HCT116 (cell line): ENCODE measurements around the gene CACNA1S. TPM values are rescaled to one million over a fixed set of nuclear protein-coding genes. Genes with fewer than 3 reads are reported as not detected.

Source experiments
- ATAC-seq: fragments of 200-7000 bp; cut with Tn5 transposase; 2 replicates; pipeline ENCODE4 v1.9.1; 2020; ENCODE audit warnings: mild to moderate bottlenecking, moderate library complexity
- BruUV-seq: library from RNA; stranded (reverse); fragments of 400-500 nt; replicated peaks from 2 replicates; lab custom pipeline; 2021; lab: Mats Ljungman, UMichigan
- CTCF ChIA-PET: fragments of 300-600 bp; sonication (Branson Sonifier 250); formaldehyde crosslinking; loops from one replicate; lab custom pipeline; 2021; ENCODE audit warnings: antibody characterized with exemption; lab: Charles Lee
- POLR2A ChIA-PET: fragments of 300-600, 350-600 bp; sonication (Branson Sonifier 250); formaldehyde crosslinking; loops from one replicate; lab custom pipeline; 2021; ENCODE audit warnings: antibody characterized with exemption; lab: Charles Lee
- RAD21 ChIA-PET, 2 experiments: fragments of 300-600 bp; sonication (Branson Sonifier 250); formaldehyde crosslinking; loops; one replicate each; lab custom pipeline; 2023; ENCODE audit warnings: low total read pairs in 2 of 2; ENCODE audit not compliant: uncharacterized antibody in 2 of 2, unreplicated experiment in 2 of 2, low non-redundant PET in 1 of 2; lab: Charles Lee
- DNase-seq: peaks from one replicate; pipeline ENCODE4 v3.0.0-alpha.2; 2010; ENCODE audit warnings: low read depth, low spot score
- H2AFZ ChIP-seq: fragments of 200-600 bp; shearing (Covaris generic), sonication (generic); 2 replicates; pipeline ENCODE4 v1.6.1; 2017; ENCODE audit warnings: low read depth, mixed run types, mixed read lengths, antibody characterized with exemption, low read length; ENCODE audit not compliant: poor library complexity, severe bottlenecking
- H3K27ac ChIP-seq: 2 replicates; pipeline ENCODE4 v1.5.1; 2012; ENCODE audit warnings: low read depth, low read length
- H3K27me3 ChIP-seq: fragments of 200-600 bp; sonication (generic); 2 replicates; pipeline ENCODE4 v1.6.1; 2016; ENCODE audit warnings: mixed run types, low read length, mixed read lengths; ENCODE audit not compliant: insufficient read depth
- H3K36me3 ChIP-seq, 2 experiments: fragments of 200-500 bp in 1 of 2; fragments of 200-600 bp in 1 of 2; sonication (Bioruptor generic) in 1 of 2; sonication (generic) in 1 of 2; 2 replicates each; pipeline versions ENCODE4 v1.5.1 to v1.6.1; 2014 to 2016; ENCODE audit warnings: low read length in 2 of 2, inconsistent platforms in 1 of 2, mixed read lengths in 1 of 2, mixed run types in 1 of 2; ENCODE audit not compliant: insufficient read depth in 2 of 2, control insufficient read depth in 1 of 2
- H3K4me1 ChIP-seq, 2 experiments: fragments of 200-600 bp in 1 of 2; sonication (generic) in 1 of 2; 2 replicates each; pipeline versions ENCODE4 v1.5.1 to v1.6.1; 2012 to 2017; ENCODE audit warnings: low read length in 2 of 2, inconsistent platforms in 1 of 2, mild to moderate bottlenecking in 1 of 2, mixed read lengths in 1 of 2, mixed run types in 1 of 2, moderate library complexity in 1 of 2; ENCODE audit not compliant: insufficient read depth in 2 of 2, control insufficient read depth in 1 of 2
- H3K4me2 ChIP-seq: fragments of 200-600 bp; sonication (generic); 2 replicates; pipeline ENCODE4 v1.6.1; 2017; ENCODE audit warnings: mixed run types, low read length, mixed read lengths
- H3K4me3 ChIP-seq, 2 experiments: fragments of 200-600 bp in 1 of 2; sonication (generic) in 1 of 2; replicated peaks in 1 of 2; 2 replicates each; pipeline ENCODE4 v1.5.1; 2011 to 2016; ENCODE audit warnings: low read length in 2 of 2, control low read depth in 1 of 2, low read depth in 1 of 2, mild to moderate bottlenecking in 1 of 2, mixed read lengths in 1 of 2, mixed run types in 1 of 2
- H3K79me2 ChIP-seq: fragments of 200-600 bp; sonication (generic); 2 replicates; pipeline ENCODE4 v1.6.1; 2017; ENCODE audit warnings: mild to moderate bottlenecking, mixed run types, low read length, moderate library complexity, mixed read lengths; ENCODE audit not compliant: insufficient read depth
- H3K9ac ChIP-seq: fragments of 200-600 bp; sonication (generic); 2 replicates; pipeline ENCODE4 v1.6.1; 2016; ENCODE audit warnings: low read length, mixed read lengths
- H3K9me2 ChIP-seq: fragments of 200-600 bp; sonication (generic), shearing (Covaris generic); 2 replicates; pipeline ENCODE4 v1.6.1; 2017; ENCODE audit warnings: mixed run types, mild to moderate bottlenecking, moderate library complexity; ENCODE audit not compliant: insufficient read depth
- H3K9me3 ChIP-seq, 2 experiments: fragments of 200-500 bp in 1 of 2; fragments of 200-600 bp in 1 of 2; sonication (Bioruptor generic) in 1 of 2; sonication (generic) in 1 of 2; 2 replicates each; pipeline ENCODE4 v1.6.1; 2014 to 2017; ENCODE audit warnings: low read length in 2 of 2, mixed read lengths in 2 of 2, inconsistent platforms in 1 of 2, low read depth in 1 of 2, mild to moderate bottlenecking in 1 of 2, mixed run types in 1 of 2, moderate library complexity in 1 of 2; ENCODE audit not compliant: control insufficient read depth in 1 of 2, insufficient read depth in 1 of 2
- H4K20me1 ChIP-seq: fragments of 200-600 bp; sonication (generic), shearing (Covaris generic); 2 replicates; pipeline ENCODE4 v1.6.1; 2017; ENCODE audit warnings: mixed run types, mild to moderate bottlenecking, moderate library complexity; ENCODE audit not compliant: insufficient read depth
- ATF3 ChIP-seq: IDR thresholded peaks from 2 replicates; pipeline ENCODE4 v1.6.1; 2012
- CBX3 ChIP-seq: IDR thresholded peaks from 2 replicates; pipeline ENCODE4 v1.6.1; 2012; ENCODE audit warnings: low read depth
- CEBPB ChIP-seq: IDR thresholded peaks from 2 replicates; pipeline ENCODE4 v1.6.1; 2012; ENCODE audit warnings: low read depth
- EGR1 ChIP-seq: IDR thresholded peaks from 2 replicates; pipeline ENCODE4 v1.6.1; 2012; ENCODE audit warnings: low read depth
- EZH2phosphoT487 ChIP-seq: fragments of 200-600 bp; IDR thresholded peaks from 2 replicates; pipeline ENCODE4 v1.6.1; 2018; ENCODE audit warnings: antibody characterized with exemption, borderline replicate concordance
- FOSL1 ChIP-seq: IDR thresholded peaks from 2 replicates; pipeline ENCODE4 v1.6.1; 2012; ENCODE audit warnings: low read depth
- JUND ChIP-seq: IDR thresholded peaks from 2 replicates; pipeline ENCODE4 v1.6.1; 2012
- MAX ChIP-seq: IDR thresholded peaks from 2 replicates; pipeline ENCODE4 v1.6.1; 2012
- POLR2AphosphoS5 ChIP-seq: IDR thresholded peaks from 2 replicates; pipeline ENCODE4 v1.6.1; 2011; ENCODE audit warnings: mild to moderate bottlenecking, low read depth, low read length, moderate library complexity
- RAD21 ChIP-seq: IDR thresholded peaks from 2 replicates; pipeline ENCODE4 v1.6.1; 2012; ENCODE audit warnings: low read depth, mild to moderate bottlenecking
- SIN3A ChIP-seq: IDR thresholded peaks from 2 replicates; pipeline ENCODE4 v1.6.1; 2012; ENCODE audit warnings: low read depth
- SP1 ChIP-seq: IDR thresholded peaks from 2 replicates; pipeline ENCODE4 v1.6.1; 2012; ENCODE audit warnings: low read depth
- TCF7L2 ChIP-seq: IDR thresholded peaks from 2 replicates; pipeline ENCODE4 v1.7.0; 2011; ENCODE audit warnings: borderline replicate concordance, inconsistent platforms; ENCODE audit not compliant: insufficient read depth, insufficient read length; ENCODE audit errors: extremely low read depth
- YY1 ChIP-seq: IDR thresholded peaks from 2 replicates; pipeline ENCODE4 v1.6.1; 2011; ENCODE audit warnings: low read length, low read depth, moderate library complexity, mild to moderate bottlenecking; ENCODE audit not compliant: insufficient replicate concordance; ENCODE audit errors: extremely low read depth
- ZBTB33 ChIP-seq: IDR thresholded peaks from 2 replicates; pipeline ENCODE4 v1.6.1; 2011; ENCODE audit warnings: mild to moderate bottlenecking, low read length, moderate library complexity; ENCODE audit not compliant: insufficient replicate concordance; ENCODE audit errors: extremely low read depth
- ZFX ChIP-seq: fragments of 450-650 bp; IDR thresholded peaks from 2 replicates; pipeline ENCODE4 v1.6.1; 2017
- ZNF274 ChIP-seq: fragments of 200-500 bp; sonication (Bioruptor generic); IDR thresholded peaks from 2 replicates; pipeline ENCODE4 v1.6.1; 2014; ENCODE audit warnings: mild to moderate bottlenecking, low read depth, low read length, inconsistent platforms
- intact Hi-C: fragments of 100-400 bp; cut with micrococcal nuclease; formaldehyde crosslinking; loops from 2 replicates; pipeline ENCODE4 v1.10.0; 2022
- total RNA-seq: library from RNA; stranded (reverse); gene quantifications from one replicate; pipeline ENCODE4 v1.2.1, GENCODE V29; 2021; ENCODE audit not compliant: unreplicated experiment

The CACNA1S gene
- total RNA-seq, 1 experiment from 2014 or later = not detected

GRCh38 chr1:201019321-201019977, 92.8 kb downstream of the CACNA1S start:
- DNase-seq = peak; percentile 49
- no peaks in the 10 kb centered on the region for H3K27me3 ChIP-seq
- H3K36me3 ChIP-seq = no peaks in the 10 kb centered on the region
- ChIA-PET RAD21 (no interaction called here), CTCF (interaction anchor here (0.7 to 2.3 kb wide), 7 partner anchors 9 to 397 kb away, joined by 3 to 16 read pairs (median 3); no protein-coding TSS in a partner anchor), POLR2A (interaction anchor here (0.9 kb wide), 1 partner anchor 94 kb away, joined by 4 read pairs; no protein-coding TSS in a partner anchor)
- H3K79me2 ChIP-seq = no peaks in the 10 kb centered on the region
- ATAC-seq = no peak
- H3K9ac ChIP-seq = no peak overlapping the region
- no peaks in the 10 kb centered on the region for H4K20me1 ChIP-seq
- no peaks in the 10 kb centered on the region for H3K9me3 ChIP-seq
- peak overlapping the region; percentile 43 for H3K4me2 ChIP-seq
- TSS peak; percentile 98 for BruUV-seq
- no peak overlapping the region for H2AFZ ChIP-seq
- peaks cover 13 to 42% of the 10 kb centered on the region in 2 experiments; a peak in 3 of 4 replicates for H3K4me1 ChIP-seq
- no peaks in the 10 kb centered on the region for H3K9me2 ChIP-seq
- no peak overlapping the region for H3K27ac ChIP-seq
- intact Hi-C loops = no loop called here
- TF ChIP-seq RAD21 = no peak
- peak; percentile 67 for TF ChIP-seq POLR2AphosphoS5
- no peak for TF ChIP-seq JUND
- 0 out of 2 replicates have a peak, but pooled peaks have one; percentile 16 for TF ChIP-seq ZFX
- TF ChIP-seq SP1 = peak; percentile 43; the same call in 1 of the 2 replicates
- no peak overlapping the region for H3K4me3 ChIP-seq

- no peak for ATAC-seq
- BruUV-seq = no TSS peak
- ChIA-PET RAD21 (no interaction called here), POLR2A (no interaction called here), CTCF (no interaction called here)
- no peaks in the 10 kb centered on the region for H3K27me3 ChIP-seq
- no peaks in the 10 kb centered on the region for H3K9me3 ChIP-seq
- H3K4me1 ChIP-seq = peaks cover 13 to 36% of the 10 kb centered on the region in 2 experiments; a peak in 3 of 4 replicates
- no peak overlapping the region for H3K27ac ChIP-seq
- H3K9me2 ChIP-seq = no peaks in the 10 kb centered on the region
- H2AFZ ChIP-seq = no peak overlapping the region
- H3K36me3 ChIP-seq = no peaks in the 10 kb centered on the region
- H3K4me3 ChIP-seq = no peak overlapping the region
- H3K4me2 ChIP-seq = no peak overlapping the region
- intact Hi-C loops = no loop called here
- no peaks in the 10 kb centered on the region for H4K20me1 ChIP-seq
- H3K9ac ChIP-seq = no peak overlapping the region
- no peaks in the 10 kb centered on the region for H3K79me2 ChIP-seq
- DNase-seq = no peak
- no peak for TF ChIP-seq JUND
- TF ChIP-seq ZBTB33 = no peak
- no peak for TF ChIP-seq SIN3A
- no peak for TF ChIP-seq POLR2AphosphoS5
- no peak for TF ChIP-seq ZFX
- TF ChIP-seq CEBPB = no peak
- TF ChIP-seq ATF3 = no peak
- no peak for TF ChIP-seq MAX
- no peak for TF ChIP-seq ZNF274
- TF ChIP-seq FOSL1 = no peak
- no peak for TF ChIP-seq YY1
- no peak for TF ChIP-seq EGR1
- no peak for TF ChIP-seq CBX3
- no peak for TF ChIP-seq TCF7L2
- TF ChIP-seq EZH2phosphoT487 = no peak
These were observed 94.4 kb downstream of the CACNA1S start for GRCh38 chr1:201017828-201018163.
